ENCODE data around the gene SVEP1.

- TF ChIP-seq CTCF (IDR thresholded peaks at IDR 0.05 in 8 of 11, conservative IDR thresholded peaks at IDR 0.05 in 3 of 11) (no peak), POLR2A (IDR thresholded peaks at IDR 0.05) (no peak), POLR2AphosphoS5 (IDR thresholded peaks at IDR 0.05) (no peak)
Observed at GRCh38 chr9:110451726-110452125, 127.8 kb downstream of the SVEP1 start.
